GM19372 (cell line): ENCODE results near the gene LRRTM4.

Experiments used
- ATAC-seq: cut with Tn5 transposase; IDR thresholded peaks from one replicate; pipeline ENCODE4 v1.9.1; 2021; ENCODE audit warnings: mild to moderate bottlenecking, low read depth, moderate library complexity; ENCODE audit not compliant: unreplicated experiment

LRRTM4 gene

GRCh38 chr2:77328134-77328931 is 193.8 kb downstream of the LRRTM4 start:
- ATAC-seq, result no peak

GRCh38 chr2:77325395-77325794 is 196.8 kb downstream of the LRRTM4 start:
- ATAC-seq, result no peak

GRCh38 chr2:77322431-77322830 is 199.7 kb downstream of the LRRTM4 start:
- no peak for ATAC-seq

GRCh38 chr2:77314721-77315120 is 207.5 kb downstream of the LRRTM4 start:
- no peak for ATAC-seq

- no peak for ATAC-seq
Measured at GRCh38 chr2:77310416-77310815, 211.8 kb downstream of the LRRTM4 start.

GRCh38 chr2:77309725-77310124 is 212.5 kb downstream of the LRRTM4 start:
- ATAC-seq, result no peak

- ATAC-seq, result no peak
Measured at GRCh38 chr2:77301441-77301840, 220.7 kb downstream of the LRRTM4 start.

- no peak for ATAC-seq
Measured at GRCh38 chr2:77296791-77297190, 225.4 kb downstream of the LRRTM4 start.

GRCh38 chr2:77294474-77294873 is 227.7 kb downstream of the LRRTM4 start:
- no peak for ATAC-seq

GRCh38 chr2:77284353-77284752 is 237.8 kb downstream of the LRRTM4 start:
- ATAC-seq, result no peak

GRCh38 chr2:77271262-77271661 is 250.9 kb downstream of the LRRTM4 start:
- ATAC-seq, result no peak

- ATAC-seq, result no peak
Measured at GRCh38 chr2:77270433-77270832, 251.7 kb downstream of the LRRTM4 start.

GRCh38 chr2:77268626-77269025 is 253.6 kb downstream of the LRRTM4 start:
- no peak for ATAC-seq

GRCh38 chr2:77232909-77233425 is 289.2 kb downstream of the LRRTM4 start:
- no peak for ATAC-seq

- ATAC-seq, result no peak
Measured at GRCh38 chr2:77228391-77228790, 293.8 kb downstream of the LRRTM4 start.

- no peak for ATAC-seq
Measured at GRCh38 chr2:77210725-77211124, 311.5 kb downstream of the LRRTM4 start.

GRCh38 chr2:77207331-77207730 is 314.8 kb downstream of the LRRTM4 start:
- no peak for ATAC-seq

- no peak for ATAC-seq
Measured at GRCh38 chr2:77201755-77202154, 320.4 kb downstream of the LRRTM4 start.

GRCh38 chr2:77199411-77199810 is 322.8 kb downstream of the LRRTM4 start:
- no peak for ATAC-seq

GRCh38 chr2:77193858-77194448 is 328.2 kb downstream of the LRRTM4 start:
- ATAC-seq, result no peak

- no peak for ATAC-seq
Measured at GRCh38 chr2:77192811-77193289, 329.3 kb downstream of the LRRTM4 start.

GRCh38 chr2:77191665-77192064 is 330.5 kb downstream of the LRRTM4 start:
- ATAC-seq, result no peak
